Right lobe of liver (tissue), 6 donors: Measurements from ENCODE around the gene P3H2. TPM values are rescaled to one million over a fixed set of nuclear protein-coding genes. Genes with fewer than 3 reads are reported as not detected.

Experiments
- ATAC-seq, 4 donors: fragments of 200-7000 bp; cut with Tn5 transposase; one replicate each; pipeline ENCODE4 v1.9.1; 2020; ENCODE audit warnings: mild to moderate bottlenecking in 4 of 4, moderate library complexity in 4 of 4
- DNase-seq, 3 donors: peaks; one replicate each; pipeline ENCODE4 v3.0.0-alpha.2; 2020
- H3K27ac ChIP-seq, 3 donors: fragments of 200-600 bp; one replicate each; pipeline ENCODE4 v1.8.0; 2022
- H3K27me3 ChIP-seq, 2 donors: fragments of 200-600 bp; one replicate each; pipeline ENCODE4 v1.8.0; 2022
- H3K36me3 ChIP-seq, 4 donors: fragments of 200-600 bp; sonication (generic) in 1 of 4; one replicate each; pipeline versions ENCODE4 v1.5.1 to v1.8.0; 2017 to 2022; ENCODE audit warnings: control low read depth in 1 of 4
- H3K4me1 ChIP-seq, 4 donors: fragments of 200-600 bp; sonication (generic) in 1 of 4; one replicate each; pipeline versions ENCODE4 v1.5.1 to v1.8.0; 2017 to 2022; ENCODE audit warnings: control low read depth in 1 of 4
- H3K4me3 ChIP-seq, 3 donors: fragments of 200-600 bp; one replicate each; pipeline ENCODE4 v1.8.0; 2022
- H3K9me3 ChIP-seq, 4 donors: fragments of 200-600 bp; sonication (generic) in 1 of 4; one replicate each; pipeline versions ENCODE4 v1.5.1 to v1.8.0; 2017 to 2022; ENCODE audit warnings: control low read depth in 1 of 4
- CTCF ChIP-seq, 4 donors: fragments of 200-600 bp in 3 of 4; fragments of 450-650 bp in 1 of 4; IDR thresholded peaks; one replicate each; pipeline versions ENCODE4 v1.5.1 to v1.8.0; 2016 to 2022; ENCODE audit warnings: antibody characterized with exemption in 4 of 4, mild to moderate bottlenecking in 2 of 4
- POLR2A ChIP-seq: fragments of 450-650 bp; IDR thresholded peaks from one replicate; pipeline ENCODE4 v1.6.1; 2017; ENCODE audit warnings: antibody characterized with exemption, mild to moderate bottlenecking
- WGBS: methylation state at CpG from one replicate; pipeline ENCODE4 v1.1.6; 2018; ENCODE audit warnings: low coverage, low lambda C conversion rate; ENCODE audit not compliant: insufficient coverage; ENCODE audit errors: missing lambda C conversion rate; 5-methylcytosine and 5-hydroxymethylcytosine counted together
- intact Hi-C, 2 donors: fragments of 100-400 bp; cut with DNase I; formaldehyde crosslinking; loops; one replicate each; pipeline versions ENCODE4 v1.11.2 to v1.14.1; 2022
- total RNA-seq, 6 experiments: library from RNA; depleted of rRNA in 2 of 6; stranded (reverse); fragments of >200 nt in 2 of 6; fragmentation: NEBNext Ultra II Directional in 3 of 6; extraction: Animal tissue kit (Norgen Biotek cat#: 25700) in 3 of 6; gene quantifications; one replicate each; pipeline versions ENCODE4 v1.1.0 to v1.2.4, GENCODE V29; 2016 to 2023
- donor health status: DM: no; HTN: yes; CAD: no.
- donor health status: DM: no; HTN: no; CAD: no.
- donor health status: DM: no; HTN: no; CAD: no.
- donor health status: DM: no; HTN: yes; CAD: no.
- donor health status: DM: no; HTN: yes; CAD: no.

The P3H2 gene
- total RNA-seq, 6 experiments from 2014 or later: 3.2 to 8.7 (median 6.5) TPM

GRCh38 chr3:190055773-190056172, 64.9 kb downstream of the P3H2 start:
- Histone ChIP-seq H3K27ac (no peak overlapping the region), H3K4me1 (no peaks in the 10 kb centered on the region), H3K4me3 (no peak overlapping the region), H3K9me3 (no peaks in the 10 kb centered on the region), H3K27me3 (no peaks in the 10 kb centered on the region), H3K36me3 (no peaks in the 10 kb centered on the region)
- WGBS: 60% methylated on average over 4 of the region's 4 CpGs
- intact Hi-C loops: no loop called here
- TF ChIP-seq POLR2A: no peak
- no peak for TF ChIP-seq CTCF (IDR thresholded peaks at IDR 0.05)
- ATAC-seq: no peak
- no peak for DNase-seq

GRCh38 chr3:190053919-190054672, 66.6 kb downstream of the P3H2 start:
- no peak for TF ChIP-seq CTCF (IDR thresholded peaks at IDR 0.05)
- Histone ChIP-seq H3K27me3 (no peaks in the 10 kb centered on the region), H3K36me3 (no peaks in the 10 kb centered on the region), H3K27ac (no peak overlapping the region), H3K4me1 (no peaks in the 10 kb centered on the region), H3K9me3 (no peaks in the 10 kb centered on the region), H3K4me3 (no peak overlapping the region)
- peak in 1 of 4 donors; percentile 25 for ATAC-seq
- WGBS: 48% methylated on average over 4 of the region's 4 CpGs
- intact Hi-C loops: no loop called here
- DNase-seq: no peak

GRCh38 chr3:190051641-190052040, 69.1 kb downstream of the P3H2 start:
- DNase-seq (no peak), ATAC-seq (no peak)
- H3K4me3 ChIP-seq: no peak overlapping the region
- H3K27me3 ChIP-seq: no peaks in the 10 kb centered on the region
- no peaks in the 10 kb centered on the region for H3K36me3 ChIP-seq
- no peak overlapping the region for H3K27ac ChIP-seq
- TF ChIP-seq CTCF (IDR thresholded peaks at IDR 0.05): no peak
- TF ChIP-seq POLR2A: no peak
- H3K4me1 ChIP-seq: no peaks in the 10 kb centered on the region
- no peaks in the 10 kb centered on the region for H3K9me3 ChIP-seq
- WGBS: 43% methylated on average over 2 of the region's 2 CpGs
- intact Hi-C loops: no loop called here

- TF ChIP-seq POLR2A: no peak
- no peak for TF ChIP-seq CTCF (IDR thresholded peaks at IDR 0.05)
- H3K27me3 ChIP-seq: no peaks in the 10 kb centered on the region
- no peaks in the 10 kb centered on the region for H3K4me1 ChIP-seq
- H3K36me3 ChIP-seq: no peaks in the 10 kb centered on the region
- intact Hi-C loops: no loop called here
- H3K4me3 ChIP-seq: no peak overlapping the region
- WGBS: 31% methylated on average over 9 of the region's 9 CpGs
- peak overlapping the region in 1 of 3 donors; percentile 21 for H3K27ac ChIP-seq
- DNase-seq (no peak), ATAC-seq (peak; percentile 21 to 61 (median 42))
- no peaks in the 10 kb centered on the region for H3K9me3 ChIP-seq
Measured at GRCh38 chr3:190048932-190049441, 71.7 kb downstream of the P3H2 start.
